HEK293 (cell line): ENCODE measurements around the gene NRSN2.

Experiments
- CTCF ChIA-PET: fragments of 350-600 bp; formaldehyde crosslinking; extraction: SDS; loops from one replicate; lab custom pipeline; 2021; ENCODE audit warnings: antibody characterized with exemption; lab: Yijun Ruan, JAX
- POLR2A ChIA-PET: fragments of 300-600 bp; formaldehyde crosslinking; extraction: SDS; loops from one replicate; lab custom pipeline; 2020; ENCODE audit warnings: antibody characterized with exemption, inconsistent platforms; lab: Yijun Ruan, JAX
- H3K27ac ChIP-seq: fragments of 200-500 bp; sonication (Bioruptor generic); 2 replicates; pipeline ENCODE4 v1.5.1; 2014; ENCODE audit warnings: low read depth, low read length, control low read depth, inconsistent platforms; ENCODE audit errors: extremely low read depth
- H3K36me3 ChIP-seq, 2 experiments: fragments of 200-500 bp in 1 of 2; sonication (Bioruptor generic) in 1 of 2; 1 replicate in 1 of 2; 2 replicates in 1 of 2; pipeline ENCODE4 v1.5.1; 2014 to 2017; ENCODE audit warnings: inconsistent platforms in 2 of 2, low read length in 2 of 2; ENCODE audit not compliant: control insufficient read depth in 2 of 2, insufficient read depth in 1 of 2
- H3K4me1 ChIP-seq: fragments of 200-500 bp; sonication (Bioruptor generic); 2 replicates; pipeline ENCODE4 v1.5.1; 2014; ENCODE audit warnings: mild to moderate bottlenecking, low read length, inconsistent platforms; ENCODE audit not compliant: control insufficient read depth, insufficient read depth
- H3K4me3 ChIP-seq: 2 replicates; pipeline ENCODE4 v1.5.1; 2011; ENCODE audit warnings: low read depth, mild to moderate bottlenecking, control low read depth, low read length, moderate library complexity
- H3K9me3 ChIP-seq: fragments of 200-500 bp; sonication (Bioruptor generic); 2 replicates; pipeline ENCODE4 v1.5.1; 2014; ENCODE audit warnings: low read depth, low read length, inconsistent platforms; ENCODE audit not compliant: control insufficient read depth, insufficient read depth
- FEZF1 ChIP-seq: fragments of 450-650 bp; formaldehyde crosslinking; IDR thresholded peaks from 2 replicates; pipeline ENCODE4 v1.5.1; 2016; ENCODE audit warnings: missing biosample characterization, missing genetic modification characterization
- GLIS1 ChIP-seq: fragments of 450-650 bp; formaldehyde crosslinking; IDR thresholded peaks from 2 replicates; pipeline ENCODE4 v1.5.1; 2016; ENCODE audit warnings: missing biosample characterization, missing genetic modification characterization
- HOXD13 ChIP-seq: sonication (generic); formaldehyde crosslinking; IDR thresholded peaks from 2 replicates; pipeline ENCODE4 v1.8.0; 2022; ENCODE audit warnings: missing genetic modification reagents, borderline replicate concordance
- KLF8 ChIP-seq: fragments of 450-650 bp; formaldehyde crosslinking; IDR thresholded peaks from 2 replicates; pipeline ENCODE4 v1.5.1; 2016; ENCODE audit warnings: missing biosample characterization, missing genetic modification characterization
- MYNN ChIP-seq: fragments of 450-650 bp; formaldehyde crosslinking; IDR thresholded peaks from 2 replicates; pipeline ENCODE4 v1.5.1; 2016; ENCODE audit warnings: missing biosample characterization, missing genetic modification characterization, borderline replicate concordance
- OSR2 ChIP-seq: fragments of 450-650 bp; formaldehyde crosslinking; IDR thresholded peaks from 2 replicates; pipeline ENCODE4 v1.5.1; 2016; ENCODE audit warnings: missing biosample characterization, missing genetic modification characterization
- SCRT2 ChIP-seq: fragments of 450-650 bp; formaldehyde crosslinking; IDR thresholded peaks from 2 replicates; pipeline ENCODE4 v1.5.1; 2016; ENCODE audit warnings: missing biosample characterization, missing genetic modification characterization
- TRIM28 ChIP-seq: IDR thresholded peaks from 2 replicates; pipeline ENCODE4 v1.6.1; 2011; ENCODE audit warnings: low read length, control low read depth, borderline replicate concordance
- ZFP37 ChIP-seq: fragments of 450-650 bp; formaldehyde crosslinking; IDR thresholded peaks from 2 replicates; pipeline ENCODE4 v1.5.1; 2016; ENCODE audit warnings: missing biosample characterization, missing genetic modification characterization
- ZNF121 ChIP-seq: fragments of 450-650 bp; formaldehyde crosslinking; IDR thresholded peaks from 2 replicates; pipeline ENCODE4 v1.5.1; 2016; ENCODE audit warnings: missing biosample characterization, missing genetic modification characterization
- ZNF274 ChIP-seq, 2 experiments: fragments of 200-500 bp in 1 of 2; fragments of 450-650 bp in 1 of 2; sonication (Bioruptor generic) in 1 of 2; formaldehyde crosslinking in 1 of 2; IDR thresholded peaks; 2 replicates each; pipeline versions ENCODE4 v1.5.1 to v1.6.1; 2014 to 2016; ENCODE audit warnings: borderline replicate concordance in 1 of 2, inconsistent platforms in 1 of 2, low read length in 1 of 2, missing biosample characterization in 1 of 2, missing genetic modification characterization in 1 of 2
- ZNF341 ChIP-seq: fragments of 450-650 bp; formaldehyde crosslinking; IDR thresholded peaks from 2 replicates; pipeline ENCODE4; 2016; ENCODE audit warnings: low read depth, missing biosample characterization, missing genetic modification characterization
- ZNF664 ChIP-seq: fragments of 450-650 bp; formaldehyde crosslinking; IDR thresholded peaks from 2 replicates; pipeline ENCODE4 v1.5.1; 2016; ENCODE audit warnings: missing biosample characterization, missing genetic modification characterization
- ZNF785 ChIP-seq: fragments of 450-650 bp; formaldehyde crosslinking; IDR thresholded peaks from 2 replicates; pipeline ENCODE4 v1.5.1; 2016; ENCODE audit warnings: missing biosample characterization, missing genetic modification characterization
- TF ChIP-seq, protein P1 (sequence below): fragments of 450-650 bp; formaldehyde crosslinking; IDR thresholded peaks from 2 replicates; pipeline ENCODE4 v1.5.1; 2016; ENCODE audit warnings: missing biosample characterization, missing genetic modification characterization
- TF ChIP-seq, protein P2 (sequence below): fragments of 450-650 bp; formaldehyde crosslinking; IDR thresholded peaks from 2 replicates; pipeline ENCODE4 v1.5.1; 2016; ENCODE audit warnings: missing biosample characterization, missing genetic modification characterization
- TF ChIP-seq, protein P3 (sequence below): fragments of 450-650 bp; formaldehyde crosslinking; IDR thresholded peaks from 2 replicates; pipeline ENCODE4 v1.5.1; 2016; ENCODE audit warnings: missing biosample characterization, missing genetic modification characterization
- TF ChIP-seq, protein P4 (sequence below): fragments of 450-650 bp; formaldehyde crosslinking; IDR thresholded peaks from 2 replicates; pipeline ENCODE4 v1.5.1; 2016; ENCODE audit warnings: missing biosample characterization, missing genetic modification characterization

The NRSN2 gene

DNA sequence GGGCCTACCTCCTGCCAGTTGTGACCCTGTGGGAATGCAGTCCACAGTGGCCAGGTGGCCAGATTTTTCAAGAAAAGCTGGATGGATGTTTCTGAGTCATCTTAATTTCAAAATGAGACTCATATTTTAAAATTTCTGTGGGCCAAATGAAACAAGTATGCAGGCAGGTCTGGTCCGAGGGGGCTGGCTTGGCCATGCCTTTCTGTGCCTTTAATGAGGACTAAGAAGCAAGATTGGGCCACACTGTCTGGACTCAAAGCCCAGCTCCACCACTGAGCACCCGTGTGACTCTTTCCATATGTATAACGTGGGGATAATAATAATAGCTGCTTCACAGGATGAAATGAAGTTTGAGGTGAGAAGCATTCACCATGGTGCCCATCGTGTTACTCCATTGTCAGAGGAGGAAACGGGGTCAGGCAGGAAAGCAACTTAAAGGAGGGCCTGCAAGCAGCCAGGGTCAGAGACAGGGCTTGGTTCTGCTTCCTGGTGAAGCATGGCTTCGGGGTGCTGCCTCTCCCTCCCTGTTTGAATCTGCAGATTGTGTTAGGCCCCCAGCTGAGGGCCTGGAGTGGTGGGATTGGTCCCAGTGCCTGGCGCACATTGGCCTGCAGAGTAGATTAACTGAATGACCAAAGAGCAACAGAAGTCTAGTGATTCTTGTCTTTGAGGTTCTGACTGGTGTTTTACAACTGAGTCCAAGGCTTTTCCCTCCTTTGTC, 17.8 kb upstream of the NRSN2 start:
- peaks cover 10% of the 10 kb centered on the region for H3K4me1 ChIP-seq
- H3K27ac ChIP-seq, result no peak overlapping the region
- CTCF ChIA-PET, result interaction anchor here (0.6 to 3.6 kb wide), 9 partner anchors 13 to 92 kb away, joined by 3 to 26 read pairs (median 4); partner anchors contain the start of gene NRSN2
- POLR2A ChIA-PET, result interaction anchor here (1.0 to 3.2 kb wide), 8 partner anchors 13 to 78 kb away, joined by 3 to 14 read pairs (median 4); partner anchors contain the start of gene NRSN2
- H3K4me3 ChIP-seq, result no peak overlapping the region
- H3K36me3 ChIP-seq, result peaks cover 0 to 5% of the 10 kb centered on the region in 2 experiments; a peak in 1 of 3 replicates
- TF ChIP-seq ZFP37 (tag by site-specific recombination) (no peak), ZNF785 (tag by site-specific recombination) (no peak), ZNF121 (no peak), GLIS1 (tag by site-specific recombination) (peak; percentile 50; the same call in 1 of the 2 replicates), ZNF274 (IDR thresholded peaks at IDR 0.05; ENCODE audit: low read length) (no peak), ZNF274 (tag by site-specific recombination; IDR thresholded peaks at IDR 0.05; ENCODE audit: borderline replicate concordance) (no peak), HOXD13 (CRISPR knock-in tag) (no peak), ZNF341 (tag by site-specific recombination) (0 out of 2 replicates have a peak, but pooled peaks have one; percentile 26), SCRT2 (no peak), TRIM28 (no peak), FEZF1 (tag by site-specific recombination) (no peak), MYNN (tag by site-specific recombination) (no peak), ZNF664 (tag by site-specific recombination) (no peak), KLF8 (no peak), OSR2 (tag by site-specific recombination) (no peak)
- TF ChIP-seq, protein P1, sequence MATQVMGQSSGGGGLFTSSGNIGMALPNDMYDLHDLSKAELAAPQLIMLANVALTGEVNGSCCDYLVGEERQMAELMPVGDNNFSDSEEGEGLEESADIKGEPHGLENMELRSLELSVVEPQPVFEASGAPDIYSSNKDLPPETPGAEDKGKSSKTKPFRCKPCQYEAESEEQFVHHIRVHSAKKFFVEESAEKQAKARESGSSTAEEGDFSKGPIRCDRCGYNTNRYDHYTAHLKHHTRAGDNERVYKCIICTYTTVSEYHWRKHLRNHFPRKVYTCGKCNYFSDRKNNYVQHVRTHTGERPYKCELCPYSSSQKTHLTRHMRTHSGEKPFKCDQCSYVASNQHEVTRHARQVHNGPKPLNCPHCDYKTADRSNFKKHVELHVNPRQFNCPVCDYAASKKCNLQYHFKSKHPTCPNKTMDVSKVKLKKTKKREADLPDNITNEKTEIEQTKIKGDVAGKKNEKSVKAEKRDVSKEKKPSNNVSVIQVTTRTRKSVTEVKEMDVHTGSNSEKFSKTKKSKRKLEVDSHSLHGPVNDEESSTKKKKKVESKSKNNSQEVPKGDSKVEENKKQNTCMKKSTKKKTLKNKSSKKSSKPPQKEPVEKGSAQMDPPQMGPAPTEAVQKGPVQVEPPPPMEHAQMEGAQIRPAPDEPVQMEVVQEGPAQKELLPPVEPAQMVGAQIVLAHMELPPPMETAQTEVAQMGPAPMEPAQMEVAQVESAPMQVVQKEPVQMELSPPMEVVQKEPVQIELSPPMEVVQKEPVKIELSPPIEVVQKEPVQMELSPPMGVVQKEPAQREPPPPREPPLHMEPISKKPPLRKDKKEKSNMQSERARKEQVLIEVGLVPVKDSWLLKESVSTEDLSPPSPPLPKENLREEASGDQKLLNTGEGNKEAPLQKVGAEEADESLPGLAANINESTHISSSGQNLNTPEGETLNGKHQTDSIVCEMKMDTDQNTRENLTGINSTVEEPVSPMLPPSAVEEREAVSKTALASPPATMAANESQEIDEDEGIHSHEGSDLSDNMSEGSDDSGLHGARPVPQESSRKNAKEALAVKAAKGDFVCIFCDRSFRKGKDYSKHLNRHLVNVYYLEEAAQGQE (tag by site-specific recombination), result no peak
- TF ChIP-seq, protein P2, sequence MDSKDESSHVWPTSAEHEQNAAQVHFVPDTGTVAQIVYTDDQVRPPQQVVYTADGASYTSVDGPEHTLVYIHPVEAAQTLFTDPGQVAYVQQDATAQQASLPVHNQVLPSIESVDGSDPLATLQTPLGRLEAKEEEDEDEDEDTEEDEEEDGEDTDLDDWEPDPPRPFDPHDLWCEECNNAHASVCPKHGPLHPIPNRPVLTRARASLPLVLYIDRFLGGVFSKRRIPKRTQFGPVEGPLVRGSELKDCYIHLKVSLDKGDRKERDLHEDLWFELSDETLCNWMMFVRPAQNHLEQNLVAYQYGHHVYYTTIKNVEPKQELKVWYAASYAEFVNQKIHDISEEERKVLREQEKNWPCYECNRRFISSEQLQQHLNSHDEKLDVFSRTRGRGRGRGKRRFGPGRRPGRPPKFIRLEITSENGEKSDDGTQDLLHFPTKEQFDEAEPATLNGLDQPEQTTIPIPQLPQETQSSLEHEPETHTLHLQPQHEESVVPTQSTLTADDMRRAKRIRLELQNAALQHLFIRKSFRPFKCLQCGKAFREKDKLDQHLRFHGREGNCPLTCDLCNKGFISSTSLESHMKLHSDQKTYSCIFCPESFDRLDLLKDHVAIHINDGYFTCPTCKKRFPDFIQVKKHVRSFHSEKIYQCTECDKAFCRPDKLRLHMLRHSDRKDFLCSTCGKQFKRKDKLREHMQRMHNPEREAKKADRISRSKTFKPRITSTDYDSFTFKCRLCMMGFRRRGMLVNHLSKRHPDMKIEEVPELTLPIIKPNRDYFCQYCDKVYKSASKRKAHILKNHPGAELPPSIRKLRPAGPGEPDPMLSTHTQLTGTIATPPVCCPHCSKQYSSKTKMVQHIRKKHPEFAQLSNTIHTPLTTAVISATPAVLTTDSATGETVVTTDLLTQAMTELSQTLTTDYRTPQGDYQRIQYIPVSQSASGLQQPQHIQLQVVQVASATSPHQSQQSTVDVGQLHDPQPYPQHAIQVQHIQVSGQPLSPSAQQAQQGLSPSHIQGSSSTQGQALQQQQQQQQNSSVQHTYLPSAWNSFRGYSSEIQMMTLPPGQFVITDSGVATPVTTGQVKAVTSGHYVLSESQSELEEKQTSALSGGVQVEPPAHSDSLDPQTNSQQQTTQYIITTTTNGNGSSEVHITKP (tag by site-specific recombination), result no peak
- TF ChIP-seq, protein P3, sequence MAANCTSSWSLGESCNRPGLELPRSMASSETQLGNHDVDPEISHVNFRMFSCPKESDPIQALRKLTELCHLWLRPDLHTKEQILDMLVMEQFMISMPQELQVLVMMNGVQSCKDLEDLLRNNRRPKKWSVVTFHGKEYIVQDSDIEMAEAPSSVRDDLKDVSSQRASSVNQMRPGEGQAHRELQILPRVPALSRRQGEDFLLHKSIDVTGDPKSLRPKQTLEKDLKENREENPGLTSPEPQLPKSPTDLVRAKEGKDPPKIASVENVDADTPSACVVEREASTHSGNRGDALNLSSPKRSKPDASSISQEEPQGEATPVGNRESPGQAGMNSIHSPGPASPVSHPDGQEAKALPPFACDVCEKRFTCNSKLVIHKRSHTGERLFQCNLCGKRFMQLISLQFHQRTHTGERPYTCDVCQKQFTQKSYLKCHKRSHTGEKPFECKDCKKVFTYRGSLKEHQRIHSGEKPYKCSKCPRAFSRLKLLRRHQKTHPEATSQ (tag by site-specific recombination), result no peak
- TF ChIP-seq, protein P4, sequence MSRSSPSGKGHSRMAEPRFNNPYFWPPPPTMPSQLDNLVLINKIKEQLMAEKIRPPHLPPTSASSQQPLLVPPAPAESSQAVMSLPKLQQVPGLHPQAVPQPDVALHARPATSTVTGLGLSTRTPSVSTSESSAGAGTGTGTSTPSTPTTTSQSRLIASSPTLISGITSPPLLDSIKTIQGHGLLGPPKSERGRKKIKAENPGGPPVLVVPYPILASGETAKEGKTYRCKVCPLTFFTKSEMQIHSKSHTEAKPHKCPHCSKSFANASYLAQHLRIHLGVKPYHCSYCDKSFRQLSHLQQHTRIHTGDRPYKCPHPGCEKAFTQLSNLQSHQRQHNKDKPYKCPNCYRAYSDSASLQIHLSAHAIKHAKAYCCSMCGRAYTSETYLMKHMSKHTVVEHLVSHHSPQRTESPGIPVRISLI (tag by site-specific recombination), result no peak
- TF ChIP-seq, all 188 proteins: peak for 2
- no peaks in the 10 kb centered on the region for H3K9me3 ChIP-seq
